OCI-LY7 (cell line): ENCODE results near the gene GRAP2.

ENCODE experiments used
- EZH2phosphoT487 ChIP-seq: fragments of 200-600 bp; sonication (generic); IDR thresholded peaks from 2 replicates; pipeline ENCODE4 v1.6.1; 2018; ENCODE audit warnings: low read depth, borderline replicate concordance, mild to moderate bottlenecking, mixed run types, antibody characterized with exemption, low read length, moderate library complexity, mixed read lengths
- TF ChIP-seq, protein P1 (sequence below): fragments of 200-600 bp; sonication (generic); conservative IDR thresholded peaks from 2 replicates; pipeline ENCODE4 v1.5.1; 2014; ENCODE audit warnings: mild to moderate bottlenecking, antibody characterized with exemption, low read length, moderate library complexity, mixed read lengths

DNA sequence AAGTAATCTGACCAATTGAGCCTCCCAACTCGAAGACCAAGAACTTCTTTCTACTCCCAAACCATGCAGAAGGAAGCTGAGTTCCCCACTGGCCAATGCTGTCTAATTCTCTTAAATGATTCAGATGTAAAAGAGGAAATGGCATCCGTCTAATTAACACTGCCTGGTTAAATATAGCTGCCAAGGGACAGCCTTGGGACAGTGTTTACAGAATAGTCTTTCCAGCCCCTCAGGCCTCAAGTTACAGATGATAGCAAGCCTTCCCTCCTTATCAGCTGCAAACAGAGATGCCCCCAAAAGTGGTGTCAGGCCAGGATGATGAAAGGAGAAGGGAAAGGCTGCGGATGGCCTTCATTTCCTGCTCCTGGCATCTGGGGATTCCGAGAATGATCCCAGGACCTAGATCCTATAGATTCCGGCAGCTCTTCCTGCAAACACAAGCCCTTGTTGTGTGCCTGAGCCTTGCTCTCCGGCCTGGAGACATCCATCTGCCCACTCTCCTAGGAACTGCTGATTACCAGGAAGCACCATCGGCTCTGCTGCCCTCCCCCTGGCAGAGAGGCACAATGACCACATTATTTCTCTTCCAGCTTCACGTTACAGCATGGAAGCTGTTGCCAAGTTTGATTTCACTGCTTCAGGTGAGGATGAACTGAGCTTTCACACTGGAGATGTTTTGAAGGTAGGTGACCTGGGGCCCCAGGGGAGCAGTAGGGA is 45.8 kb downstream of the GRAP2 start:
- TF ChIP-seq, protein P1, sequence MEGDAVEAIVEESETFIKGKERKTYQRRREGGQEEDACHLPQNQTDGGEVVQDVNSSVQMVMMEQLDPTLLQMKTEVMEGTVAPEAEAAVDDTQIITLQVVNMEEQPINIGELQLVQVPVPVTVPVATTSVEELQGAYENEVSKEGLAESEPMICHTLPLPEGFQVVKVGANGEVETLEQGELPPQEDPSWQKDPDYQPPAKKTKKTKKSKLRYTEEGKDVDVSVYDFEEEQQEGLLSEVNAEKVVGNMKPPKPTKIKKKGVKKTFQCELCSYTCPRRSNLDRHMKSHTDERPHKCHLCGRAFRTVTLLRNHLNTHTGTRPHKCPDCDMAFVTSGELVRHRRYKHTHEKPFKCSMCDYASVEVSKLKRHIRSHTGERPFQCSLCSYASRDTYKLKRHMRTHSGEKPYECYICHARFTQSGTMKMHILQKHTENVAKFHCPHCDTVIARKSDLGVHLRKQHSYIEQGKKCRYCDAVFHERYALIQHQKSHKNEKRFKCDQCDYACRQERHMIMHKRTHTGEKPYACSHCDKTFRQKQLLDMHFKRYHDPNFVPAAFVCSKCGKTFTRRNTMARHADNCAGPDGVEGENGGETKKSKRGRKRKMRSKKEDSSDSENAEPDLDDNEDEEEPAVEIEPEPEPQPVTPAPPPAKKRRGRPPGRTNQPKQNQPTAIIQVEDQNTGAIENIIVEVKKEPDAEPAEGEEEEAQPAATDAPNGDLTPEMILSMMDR: no peak
- TF ChIP-seq EZH2phosphoT487: no peak
